ENCODE results near the gene TUBB4B.

The TUBB4B gene

GRCh38 chr9:137240841-137241489, at the start of gene TUBB4B:
Gene TUBB4B (plus strand): TSS chr9:137241287. CDS start chr9:137241361, 74 bp downstream.
- peak; percentile 94 to 95 for DNase-seq (ENCODE audit: low read depth in 2 of 2, low spot score in 1 of 2)

GRCh38 chr9:137191691-137192447, 49.2 kb upstream of the TUBB4B start:
- DNase-seq (ENCODE audit: low read depth in 2 of 2, low spot score in 1 of 2), result no peak

GRCh38 chr9:137192448-137192780, 48.7 kb upstream of the TUBB4B start:
- no peak for DNase-seq (ENCODE audit: low read depth in 2 of 2, low spot score in 1 of 2)

- no peak for DNase-seq (ENCODE audit: low read depth in 2 of 2, low spot score in 1 of 2)
Observed at GRCh38 chr9:137192859-137193258, 48.2 kb upstream of the TUBB4B start.

- no peak for DNase-seq (ENCODE audit: low read depth in 2 of 2, low spot score in 1 of 2)
Observed at GRCh38 chr9:137193771-137194170, 47.3 kb upstream of the TUBB4B start.

DNA sequence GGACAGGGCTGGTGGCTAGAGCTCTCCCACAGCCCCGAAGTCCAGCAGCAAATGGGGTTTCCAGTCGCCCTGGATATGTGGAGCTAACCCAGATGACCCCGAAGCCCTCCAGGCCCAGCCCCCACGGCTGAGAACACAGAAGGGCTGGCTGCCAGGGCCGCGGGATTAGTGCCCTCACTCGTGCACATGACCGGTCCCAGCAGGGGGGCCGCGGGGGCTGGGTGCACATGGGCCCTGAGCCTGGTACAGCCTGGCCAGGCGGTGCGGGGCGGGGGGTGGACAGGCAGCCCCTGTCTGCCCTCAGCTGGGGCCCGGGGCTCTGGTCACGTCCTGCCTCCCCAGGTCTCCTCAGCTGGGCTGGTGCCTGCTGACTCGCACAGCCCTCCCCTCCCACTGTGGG, 46.7 kb upstream of the TUBB4B start:
- no peak for DNase-seq (ENCODE audit: low read depth in 2 of 2, low spot score in 1 of 2)

DNA sequence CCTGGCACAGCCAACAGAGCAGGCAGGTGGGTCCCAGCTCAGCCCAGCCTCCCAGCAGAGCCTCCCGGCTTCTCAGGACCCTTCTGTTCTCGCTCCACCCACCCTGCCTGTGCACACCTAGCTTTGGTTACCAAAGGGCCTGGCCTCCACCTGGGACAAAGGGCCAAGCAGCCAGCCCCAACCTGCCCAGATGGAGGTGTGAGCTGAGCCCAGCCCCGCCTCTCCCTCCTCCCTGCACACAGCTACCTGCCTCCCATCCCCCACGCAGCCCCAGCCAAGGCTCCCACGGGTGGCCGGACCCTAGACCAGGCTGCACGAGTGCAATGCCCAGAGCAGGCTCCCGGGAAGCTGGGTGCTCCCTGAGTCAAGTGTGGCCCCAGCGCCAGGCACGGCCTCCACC, 46.2 kb upstream of the TUBB4B start:
- no peak for DNase-seq (ENCODE audit: low read depth in 2 of 2, low spot score in 1 of 2)

DNA sequence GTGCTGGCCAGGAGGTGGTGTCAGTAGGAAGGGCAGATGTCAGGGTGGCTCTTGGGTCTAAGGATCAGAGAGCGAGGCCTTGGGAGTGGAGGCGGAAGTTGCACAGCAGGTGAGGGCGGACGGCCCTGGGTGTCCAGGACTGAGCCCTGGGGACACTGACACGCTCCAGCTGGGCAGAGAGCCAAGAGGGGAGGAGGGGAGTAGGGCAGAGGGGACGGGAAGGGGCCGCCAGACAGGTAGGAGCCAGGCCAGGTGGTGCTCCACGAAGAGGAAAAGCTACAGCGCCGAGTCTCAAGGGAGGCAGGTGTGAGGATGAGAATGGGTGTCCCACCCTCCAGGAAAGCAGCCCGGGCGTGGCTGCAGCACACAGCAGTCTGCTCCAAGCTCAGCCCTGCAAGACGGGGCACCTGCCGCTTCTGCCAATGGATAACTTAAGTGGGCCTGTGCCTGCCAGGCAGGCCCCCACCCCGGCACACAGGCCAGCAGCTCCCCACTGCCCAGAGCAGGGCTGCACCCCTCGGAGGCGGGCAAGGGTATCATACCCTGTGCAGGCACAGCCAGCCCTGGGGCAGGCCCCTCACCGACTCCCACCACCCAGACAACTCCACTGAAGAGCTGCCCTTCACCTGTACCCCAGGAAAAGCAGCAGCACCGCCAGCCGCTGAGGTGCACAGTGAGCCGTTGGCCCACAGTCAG, 45.4 kb upstream of the TUBB4B start:
- DNase-seq (ENCODE audit: low read depth in 2 of 2, low spot score in 1 of 2), result no peak

DNA sequence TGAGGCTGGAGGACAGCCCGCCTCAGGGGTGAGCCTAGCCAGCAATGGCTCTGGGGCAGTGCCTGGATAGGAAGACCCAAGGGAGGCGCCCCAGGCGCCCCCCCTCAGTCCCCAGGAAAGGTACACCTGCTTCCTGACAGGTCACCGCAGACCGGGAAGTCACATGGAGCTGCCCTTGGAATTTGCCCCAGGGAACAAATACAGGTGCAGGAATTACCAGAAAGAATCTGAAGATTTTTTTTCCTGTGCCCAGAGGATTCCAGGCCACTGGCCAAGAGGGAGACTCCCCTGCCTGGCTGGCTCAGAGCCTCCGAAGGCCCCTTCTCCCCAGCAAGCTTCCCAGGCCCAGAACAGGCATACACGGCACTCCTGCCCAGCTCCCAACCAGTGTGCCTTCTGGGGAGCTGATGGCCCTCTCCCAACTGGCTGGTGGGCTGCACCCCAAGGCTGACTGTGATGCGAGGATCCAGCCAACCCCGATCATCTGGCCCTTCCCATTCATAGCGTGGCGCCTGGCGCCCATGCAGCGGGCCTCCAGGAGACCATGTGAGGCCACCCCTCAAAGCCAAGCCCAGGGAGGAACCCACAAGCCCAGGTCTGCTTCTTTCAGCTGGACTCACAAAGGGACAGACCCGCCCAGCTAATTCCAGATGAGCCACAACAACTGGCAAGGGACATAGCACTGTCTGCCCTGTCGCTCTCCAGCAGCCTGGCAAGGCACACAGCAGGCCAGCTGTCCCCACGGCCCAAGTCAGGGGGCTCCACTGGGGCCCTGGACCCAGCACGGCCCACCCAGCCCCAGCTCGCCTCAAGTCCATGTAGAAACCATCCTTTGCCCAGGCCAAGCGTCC, 42.8 kb upstream of the TUBB4B start:
- DNase-seq (ENCODE audit: low read depth in 2 of 2, low spot score in 1 of 2), result no peak

- DNase-seq (ENCODE audit: low read depth in 2 of 2, low spot score in 1 of 2), result no peak
Observed at GRCh38 chr9:137198902-137199283, 42.2 kb upstream of the TUBB4B start.

- no peak for DNase-seq (ENCODE audit: low read depth in 2 of 2, low spot score in 1 of 2)
Observed at GRCh38 chr9:137199411-137200121, 41.5 kb upstream of the TUBB4B start.

DNA sequence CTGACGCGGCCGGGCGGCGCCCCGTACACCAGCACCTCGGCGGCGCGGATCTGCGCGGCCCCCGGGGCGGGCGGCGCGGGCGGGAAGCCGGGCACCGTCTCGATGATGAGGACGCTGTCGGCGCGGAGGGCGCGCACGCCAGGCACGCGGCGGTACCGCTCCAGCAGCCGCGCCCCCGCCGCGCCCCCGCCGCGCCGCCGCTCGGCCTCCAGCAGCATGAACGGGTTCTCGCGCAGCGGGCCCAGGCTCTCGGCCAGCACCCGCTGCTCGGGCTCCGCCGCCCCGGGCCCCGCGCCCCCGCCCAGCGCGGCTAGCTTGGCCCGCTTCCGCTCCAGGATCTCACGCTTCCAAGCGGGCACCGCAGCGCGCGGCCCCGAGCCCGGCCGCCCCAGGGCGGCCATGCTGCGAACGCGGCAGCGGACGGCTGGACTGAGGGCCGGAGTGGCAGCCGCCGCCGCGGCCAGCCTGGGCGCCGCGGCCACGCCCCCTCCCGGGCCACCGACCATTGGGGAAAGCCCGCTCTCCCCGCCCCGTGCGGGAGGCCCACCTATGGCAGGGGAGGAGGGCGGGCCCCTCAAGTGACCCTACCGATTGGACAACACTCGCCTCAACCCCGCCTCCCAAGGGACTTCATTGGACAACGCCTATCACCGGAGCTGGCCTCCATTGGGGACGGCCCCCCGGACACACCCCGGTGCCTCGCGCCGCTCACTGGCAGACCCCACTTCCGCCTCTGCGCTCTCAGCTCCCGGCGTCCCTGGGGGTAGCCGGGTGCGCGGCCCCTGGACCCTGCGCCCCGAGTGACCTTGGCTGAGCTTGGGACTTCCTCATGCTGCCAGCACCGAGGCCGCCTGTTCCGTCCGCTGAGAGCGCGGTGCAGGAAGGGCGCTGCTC, 40.5 kb upstream of the TUBB4B start, which contains the start of gene TPRN:
TPRN (minus strand) TSS at position 431 of the 894 bp plus-strand sequence; CDS start at position 401, 30 bp downstream.
- DNase-seq (ENCODE audit: low read depth in 2 of 2, low spot score in 1 of 2), result peak; percentile 95

DNA sequence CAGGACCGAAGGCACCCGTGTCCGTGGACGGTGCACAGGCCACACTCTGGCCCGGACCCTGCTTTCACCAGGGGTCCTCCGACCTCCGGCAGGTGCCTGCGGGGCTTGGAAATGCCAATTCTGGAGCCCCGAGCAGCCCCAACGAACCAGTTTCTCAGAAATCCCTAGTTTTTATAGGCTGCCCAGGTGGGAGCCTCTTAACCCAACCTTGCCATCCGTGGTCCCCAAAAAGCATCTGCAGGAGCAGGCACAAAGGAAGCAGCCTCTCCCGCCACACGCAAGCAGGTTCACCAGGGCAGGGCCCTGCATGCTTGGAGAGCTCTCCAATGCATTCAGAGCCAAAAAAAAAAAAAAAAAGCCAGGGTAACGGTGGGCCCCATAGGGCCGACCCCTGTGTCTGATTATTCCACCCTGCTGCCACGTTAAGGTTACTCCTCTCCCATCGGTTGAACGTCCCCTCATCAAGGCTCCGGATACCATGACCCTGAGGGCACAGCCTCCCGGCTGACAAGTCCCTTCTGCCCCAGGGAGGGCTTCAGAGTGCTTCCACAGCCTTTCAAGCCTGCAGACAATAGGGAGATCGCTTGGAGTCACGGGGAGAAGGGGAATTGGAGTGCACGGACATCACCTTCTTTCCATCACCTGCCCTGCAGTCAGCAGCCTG, 39.8 kb upstream of the TUBB4B start:
- DNase-seq (ENCODE audit: low read depth in 2 of 2, low spot score in 1 of 2), result no peak

- no peak for DNase-seq (ENCODE audit: low read depth in 2 of 2, low spot score in 1 of 2)
Observed at GRCh38 chr9:137202966-137203365, 38.1 kb upstream of the TUBB4B start.

DNA sequence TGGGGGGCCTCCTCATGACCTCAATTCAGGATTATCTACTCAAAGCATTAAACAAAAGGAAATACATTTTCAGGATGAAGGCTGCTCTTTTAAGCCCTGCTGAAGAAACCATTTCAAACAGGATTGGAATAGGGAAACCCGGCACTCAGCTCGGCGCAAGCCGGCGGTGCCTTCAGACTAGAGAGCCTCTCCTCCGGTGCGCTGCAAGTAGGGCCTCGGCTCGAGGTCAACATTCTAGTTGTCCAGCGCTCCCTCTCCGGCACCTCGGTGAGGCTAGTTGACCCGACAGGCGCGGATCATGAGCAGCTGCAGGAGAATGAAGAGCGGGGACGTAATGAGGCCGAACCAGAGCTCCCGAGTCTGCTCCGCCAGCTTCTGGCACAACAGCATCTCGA, 36.4 kb upstream of the TUBB4B start:
- no peak for DNase-seq (ENCODE audit: low read depth in 2 of 2, low spot score in 1 of 2)

GRCh38 chr9:137205126-137206069, 35.7 kb upstream of the TUBB4B start, which contains the start of the genes NDOR1 and TMEM203:
Gene NDOR1 (plus strand): TSS chr9:137205700. CDS start chr9:137205778, 78 bp downstream.
Gene TMEM203 (minus strand): TSS chr9:137205648. CDS start chr9:137205414, 234 bp downstream.
- peak; percentile 88 to 89 for DNase-seq (ENCODE audit: low read depth in 2 of 2, low spot score in 1 of 2)

DNA sequence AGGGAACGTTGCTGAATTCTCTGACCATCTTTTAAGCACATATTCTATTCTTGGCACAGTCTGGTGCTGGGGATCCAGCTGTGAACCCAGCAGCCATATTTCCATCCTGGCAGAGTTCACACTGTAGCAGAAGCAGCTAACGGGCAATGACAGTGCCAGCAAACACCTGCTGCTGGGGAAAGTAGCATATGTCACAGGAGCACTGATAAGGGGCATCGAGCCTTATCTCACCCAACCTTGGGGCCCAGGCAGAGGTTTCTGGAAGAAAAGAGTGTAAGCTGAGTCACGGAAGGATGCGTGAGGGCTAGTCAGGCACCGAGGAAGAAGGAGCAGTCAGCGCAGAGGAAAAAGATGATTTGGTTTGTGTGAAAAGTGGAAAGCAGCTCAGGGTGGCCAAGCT, 34.5 kb upstream of the TUBB4B start:
- no peak for DNase-seq (ENCODE audit: low read depth in 2 of 2, low spot score in 1 of 2)

DNA sequence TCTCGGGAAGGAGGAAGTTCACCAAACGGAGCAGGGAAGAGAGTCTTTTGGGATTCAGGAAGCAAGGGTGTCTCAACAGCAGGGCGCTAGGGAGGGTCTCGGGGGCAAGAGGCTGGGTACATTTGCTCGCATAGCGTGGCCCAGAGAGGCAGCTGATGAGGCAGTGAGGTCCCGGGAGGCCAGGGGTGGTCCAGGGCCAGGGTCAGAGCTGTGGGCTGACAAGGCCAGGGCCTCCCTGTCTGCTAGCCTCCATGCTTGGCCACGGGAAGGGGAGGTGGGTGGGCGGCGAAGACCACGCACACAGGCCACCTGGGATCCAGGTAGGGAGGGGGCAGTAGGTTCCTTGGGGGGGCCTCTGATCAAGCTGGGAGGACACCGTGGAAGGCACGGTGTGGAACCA, 29.6 kb upstream of the TUBB4B start:
- no peak for DNase-seq (ENCODE audit: low read depth in 2 of 2, low spot score in 1 of 2)

All from stimulated activated CD8-positive, alpha-beta memory T cell treated with anti-CD3 and anti-CD28 coated beads, Interleukin-4, amount 100 ng/mL, for 1 hour (primary cell).